Measurements from ENCODE around the gene MED29.

MED29 gene

DNA sequence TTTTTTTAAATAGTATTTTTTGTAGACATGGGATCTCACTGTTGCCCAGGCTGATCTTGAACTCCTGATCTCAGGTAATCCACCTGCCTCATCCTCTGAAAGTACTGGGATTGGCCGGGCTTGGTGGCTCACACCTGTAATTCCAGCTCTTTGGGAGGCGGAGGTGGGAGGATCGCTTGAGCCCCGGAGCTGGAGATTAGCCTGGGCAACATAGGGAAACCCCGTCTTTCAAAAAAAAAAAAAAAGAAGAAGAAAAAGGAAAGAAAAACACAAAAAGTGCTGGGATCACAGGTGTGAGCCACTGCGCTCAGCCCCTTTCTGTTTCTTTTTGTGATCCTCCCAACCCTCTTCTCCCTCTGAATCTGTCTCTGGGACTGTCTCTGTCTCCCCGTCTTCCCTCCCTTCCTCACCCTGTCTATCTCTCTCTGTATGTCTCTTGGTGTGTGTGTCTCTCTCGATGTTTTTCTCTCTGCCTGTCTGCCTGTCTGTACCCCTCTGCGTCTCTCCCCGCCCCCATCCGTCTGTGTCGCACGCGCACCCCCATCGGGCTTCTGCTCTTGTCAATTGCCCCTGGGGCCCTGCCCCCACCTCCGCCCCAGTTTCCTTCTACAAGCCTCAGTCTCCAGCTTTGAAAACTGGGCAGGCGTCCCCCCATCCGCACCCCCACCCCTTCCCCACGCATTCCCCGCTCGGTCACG is 14.9 kb downstream of the MED29 start:
- Histone ChIP-seq H3K4me1 (ENCODE audit: control insufficient read depth in 2 of 2, insufficient read depth in 2 of 2, low read length in 2 of 2) (peaks cover 48 to 64% of the 10 kb centered on the region in 2 donors), H3K4me3 (ENCODE audit: low read length in 2 of 2) (peak overlapping the region; percentile 76 to 87), H3K9me3 (ENCODE audit: control insufficient read depth in 2 of 2, low read length in 2 of 2) (no peaks in the 10 kb centered on the region), H3K9ac (ENCODE audit: low read depth in 1 of 2, low read length in 2 of 2) (peak overlapping the region; percentile 90), H3K27me3 (ENCODE audit: control insufficient read depth in 2 of 2, insufficient read depth in 2 of 2, low read length in 2 of 2) (no peaks in the 10 kb centered on the region), H3K36me3 (ENCODE audit: control insufficient read depth in 2 of 2, insufficient read depth in 2 of 2, low read length in 2 of 2) (peaks cover 12 to 18% of the 10 kb centered on the region in 2 donors), H3K27ac (ENCODE audit: low read depth in 2 of 2, low read length in 2 of 2) (peak overlapping the region; percentile 97 to 100)

DNA sequence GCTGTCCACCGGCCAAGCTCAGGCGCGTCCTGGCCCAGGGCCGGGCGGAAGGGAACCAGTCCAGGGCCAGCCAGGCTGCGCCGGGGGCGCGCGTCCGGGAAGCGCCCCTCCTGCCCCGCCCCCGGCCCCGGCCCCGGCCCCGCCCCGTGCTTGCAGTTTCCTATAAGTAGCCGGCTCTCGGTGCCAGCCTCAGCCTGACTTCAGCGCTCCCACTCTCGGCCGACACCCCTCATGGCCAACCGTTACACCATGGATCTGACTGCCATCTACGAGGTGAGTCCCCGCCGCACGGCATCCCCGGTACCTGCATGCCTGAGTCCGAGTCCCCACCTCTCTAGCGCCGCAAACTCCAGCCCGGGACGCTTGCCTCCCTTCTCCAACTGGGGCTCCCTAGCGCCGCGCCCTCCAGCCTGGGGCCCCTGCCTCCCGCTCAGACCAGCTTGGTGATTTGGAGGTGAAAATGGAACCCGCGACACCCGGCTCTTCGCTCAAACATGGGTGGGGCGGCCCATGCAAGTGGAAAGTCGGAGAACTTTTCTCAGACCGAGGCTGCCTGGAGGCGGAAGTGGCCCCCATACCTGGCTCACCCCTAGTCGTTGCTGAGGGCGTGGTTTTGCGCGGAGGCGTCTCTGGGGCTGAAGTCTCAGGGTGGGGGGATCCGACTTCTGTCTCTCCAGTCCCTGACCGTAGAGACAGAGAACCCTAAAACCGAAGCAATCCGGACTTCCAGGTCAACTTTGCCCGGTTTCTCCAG is 15.7 kb downstream of the MED29 start, which contains the start of gene ZFP36:
Gene ZFP36 (plus strand): TSS at position 192 of the 754 bp plus-strand sequence. CDS start 58 bp downstream, at position 250.
- peaks cover 45 to 64% of the 10 kb centered on the region in 2 donors for H3K4me1 ChIP-seq (ENCODE audit: control insufficient read depth in 2 of 2, insufficient read depth in 2 of 2, low read length in 2 of 2)
- peak within 1 kb of the TSS; percentile 81 to 87 for H3K4me3 ChIP-seq (ENCODE audit: low read length in 2 of 2)
- H3K27me3 ChIP-seq (ENCODE audit: control insufficient read depth in 2 of 2, insufficient read depth in 2 of 2, low read length in 2 of 2), result no peaks in the 10 kb centered on the region
- H3K9me3 ChIP-seq (ENCODE audit: control insufficient read depth in 2 of 2, low read length in 2 of 2), result no peaks in the 10 kb centered on the region
- peaks cover 12 to 18% of the 10 kb centered on the region in 2 donors for H3K36me3 ChIP-seq (ENCODE audit: control insufficient read depth in 2 of 2, insufficient read depth in 2 of 2, low read length in 2 of 2)
- peak within 1 kb of the TSS; percentile 97 to 100 for H3K27ac ChIP-seq (ENCODE audit: low read depth in 2 of 2, low read length in 2 of 2)
- peak within 1 kb of the TSS; percentile 98 to 99 for H3K9ac ChIP-seq (ENCODE audit: low read depth in 1 of 2, low read length in 2 of 2)

DNA sequence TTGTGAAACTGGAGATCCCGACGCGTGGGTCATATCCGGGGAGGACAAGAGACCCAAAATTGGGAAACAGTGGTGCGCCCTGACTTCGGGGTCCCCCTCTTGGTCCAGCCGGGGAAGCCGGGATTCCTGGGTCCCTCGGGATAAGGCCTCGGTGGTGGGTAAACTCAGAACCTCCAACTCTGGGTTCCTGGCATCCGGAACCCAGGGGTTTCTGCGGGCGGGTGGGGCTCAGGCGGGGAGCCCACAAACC is 16.2 kb downstream of the MED29 start:
- H3K36me3 ChIP-seq (ENCODE audit: control insufficient read depth in 2 of 2, insufficient read depth in 2 of 2, low read length in 2 of 2), result peaks cover 12 to 18% of the 10 kb centered on the region in 2 donors
- no peaks in the 10 kb centered on the region for H3K9me3 ChIP-seq (ENCODE audit: control insufficient read depth in 2 of 2, low read length in 2 of 2)
- peak overlapping the region; percentile 81 to 87 for H3K4me3 ChIP-seq (ENCODE audit: low read length in 2 of 2)
- H3K9ac ChIP-seq (ENCODE audit: low read depth in 1 of 2, low read length in 2 of 2), result peak overlapping the region; percentile 98 to 99
- H3K4me1 ChIP-seq (ENCODE audit: control insufficient read depth in 2 of 2, insufficient read depth in 2 of 2, low read length in 2 of 2), result peaks cover 40 to 59% of the 10 kb centered on the region in 2 donors
- H3K27me3 ChIP-seq (ENCODE audit: control insufficient read depth in 2 of 2, insufficient read depth in 2 of 2, low read length in 2 of 2), result no peaks in the 10 kb centered on the region
- H3K27ac ChIP-seq (ENCODE audit: low read depth in 2 of 2, low read length in 2 of 2), result peak overlapping the region; percentile 97 to 100

DNA sequence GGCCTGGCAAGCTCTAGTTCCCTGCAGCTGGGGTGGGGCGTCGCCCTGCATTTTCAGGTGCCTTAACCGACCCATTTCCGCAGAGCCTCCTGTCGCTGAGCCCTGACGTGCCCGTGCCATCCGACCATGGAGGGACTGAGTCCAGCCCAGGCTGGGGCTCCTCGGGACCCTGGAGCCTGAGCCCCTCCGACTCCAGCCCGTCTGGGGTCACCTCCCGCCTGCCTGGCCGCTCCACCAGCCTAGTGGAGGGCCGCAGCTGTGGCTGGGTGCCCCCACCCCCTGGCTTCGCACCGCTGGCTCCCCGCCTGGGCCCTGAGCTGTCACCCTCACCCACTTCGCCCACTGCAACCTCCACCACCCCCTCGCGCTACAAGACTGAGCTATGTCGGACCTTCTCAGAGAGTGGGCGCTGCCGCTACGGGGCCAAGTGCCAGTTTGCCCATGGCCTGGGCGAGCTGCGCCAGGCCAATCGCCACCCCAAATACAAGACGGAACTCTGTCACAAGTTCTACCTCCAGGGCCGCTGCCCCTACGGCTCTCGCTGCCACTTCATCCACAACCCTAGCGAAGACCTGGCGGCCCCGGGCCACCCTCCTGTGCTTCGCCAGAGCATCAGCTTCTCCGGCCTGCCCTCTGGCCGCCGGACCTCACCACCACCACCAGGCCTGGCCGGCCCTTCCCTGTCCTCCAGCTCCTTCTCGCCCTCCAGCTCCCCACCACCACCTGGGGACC is 16.6 kb downstream of the MED29 start:
- Histone ChIP-seq H3K27me3 (ENCODE audit: control insufficient read depth in 2 of 2, insufficient read depth in 2 of 2, low read length in 2 of 2) (peaks cover 0 to 1% of the 10 kb centered on the region in 2 donors), H3K4me1 (ENCODE audit: control insufficient read depth in 2 of 2, insufficient read depth in 2 of 2, low read length in 2 of 2) (peaks cover 38 to 57% of the 10 kb centered on the region in 2 donors), H3K4me3 (ENCODE audit: low read length in 2 of 2) (peak overlapping the region; percentile 81 to 87), H3K27ac (ENCODE audit: low read depth in 2 of 2, low read length in 2 of 2) (peak overlapping the region; percentile 97 to 100), H3K9me3 (ENCODE audit: control insufficient read depth in 2 of 2, low read length in 2 of 2) (no peaks in the 10 kb centered on the region), H3K36me3 (ENCODE audit: control insufficient read depth in 2 of 2, insufficient read depth in 2 of 2, low read length in 2 of 2) (peaks cover 12 to 18% of the 10 kb centered on the region in 2 donors), H3K9ac (ENCODE audit: low read depth in 1 of 2, low read length in 2 of 2) (peak overlapping the region; percentile 98 to 99)

DNA sequence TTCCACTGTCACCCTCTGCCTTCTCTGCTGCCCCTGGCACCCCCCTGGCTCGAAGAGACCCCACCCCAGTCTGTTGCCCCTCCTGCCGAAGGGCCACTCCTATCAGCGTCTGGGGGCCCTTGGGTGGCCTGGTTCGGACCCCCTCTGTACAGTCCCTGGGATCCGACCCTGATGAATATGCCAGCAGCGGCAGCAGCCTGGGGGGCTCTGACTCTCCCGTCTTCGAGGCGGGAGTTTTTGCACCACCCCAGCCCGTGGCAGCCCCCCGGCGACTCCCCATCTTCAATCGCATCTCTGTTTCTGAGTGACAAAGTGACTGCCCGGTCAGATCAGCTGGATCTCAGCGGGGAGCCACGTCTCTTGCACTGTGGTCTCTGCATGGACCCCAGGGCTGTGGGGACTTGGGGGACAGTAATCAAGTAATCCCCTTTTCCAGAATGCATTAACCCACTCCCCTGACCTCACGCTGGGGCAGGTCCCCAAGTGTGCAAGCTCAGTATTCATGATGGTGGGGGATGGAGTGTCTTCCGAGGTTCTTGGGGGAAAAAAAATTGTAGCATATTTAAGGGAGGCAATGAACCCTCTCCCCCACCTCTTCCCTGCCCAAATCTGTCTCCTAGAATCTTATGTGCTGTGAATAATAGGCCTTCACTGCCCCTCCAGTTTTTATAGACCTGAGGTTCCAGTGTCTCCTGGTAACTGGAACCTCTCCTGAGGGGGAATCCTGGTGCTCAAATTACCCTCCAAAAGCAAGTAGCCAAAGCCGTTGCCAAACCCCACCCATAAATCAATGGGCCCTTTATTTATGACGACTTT is 17.4 kb downstream of the MED29 start:
- peak overlapping the region; percentile 97 to 100 for H3K27ac ChIP-seq (ENCODE audit: low read depth in 2 of 2, low read length in 2 of 2)
- H3K9ac ChIP-seq (ENCODE audit: low read depth in 1 of 2, low read length in 2 of 2), result peak overlapping the region; percentile 98 to 99
- H3K27me3 ChIP-seq (ENCODE audit: control insufficient read depth in 2 of 2, insufficient read depth in 2 of 2, low read length in 2 of 2), result peaks cover 1 to 4% of the 10 kb centered on the region in 2 donors
- peaks cover 12 to 18% of the 10 kb centered on the region in 2 donors for H3K36me3 ChIP-seq (ENCODE audit: control insufficient read depth in 2 of 2, insufficient read depth in 2 of 2, low read length in 2 of 2)
- H3K4me1 ChIP-seq (ENCODE audit: control insufficient read depth in 2 of 2, insufficient read depth in 2 of 2, low read length in 2 of 2), result peaks cover 35 to 52% of the 10 kb centered on the region in 2 donors
- H3K4me3 ChIP-seq (ENCODE audit: low read length in 2 of 2), result peak overlapping the region; percentile 81 to 87
- no peaks in the 10 kb centered on the region for H3K9me3 ChIP-seq (ENCODE audit: control insufficient read depth in 2 of 2, low read length in 2 of 2)

DNA sequence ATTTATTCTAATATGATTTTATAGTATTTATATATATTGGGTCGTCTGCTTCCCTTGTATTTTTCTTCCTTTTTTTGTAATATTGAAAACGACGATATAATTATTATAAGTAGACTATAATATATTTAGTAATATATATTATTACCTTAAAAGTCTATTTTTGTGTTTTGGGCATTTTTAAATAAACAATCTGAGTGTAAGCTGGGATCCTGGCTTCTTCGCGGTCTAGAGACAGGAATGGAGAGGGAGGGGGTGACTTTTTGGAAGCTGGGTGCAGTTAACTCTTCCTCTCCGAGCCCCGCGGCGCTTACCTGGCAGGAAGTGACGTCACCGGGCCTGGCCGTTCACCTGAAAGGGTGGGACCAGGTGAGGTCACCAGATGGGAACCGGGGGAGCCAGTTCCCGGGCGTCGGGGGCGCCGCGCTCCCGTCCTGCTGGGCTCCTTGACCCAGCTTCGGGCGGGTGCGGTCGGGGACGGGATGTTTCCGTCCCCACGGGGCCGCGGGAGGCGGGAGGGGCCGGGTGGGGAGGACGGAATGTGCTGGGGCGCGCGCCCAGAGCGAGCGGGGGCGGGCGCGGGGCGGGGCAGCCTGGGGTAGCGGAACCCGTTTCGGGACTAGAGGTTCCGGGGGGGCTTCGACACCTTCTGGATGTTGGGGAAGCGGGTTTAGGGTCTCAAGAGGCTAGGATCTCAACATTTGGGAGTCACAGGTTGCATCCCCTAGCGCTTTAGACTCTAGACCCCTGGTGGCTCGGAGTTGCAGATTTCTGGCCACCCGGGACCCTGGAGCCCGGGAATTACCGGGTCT is 18.2 kb downstream of the MED29 start:
- Histone ChIP-seq H3K9ac (ENCODE audit: low read depth in 1 of 2, low read length in 2 of 2) (peak overlapping the region; percentile 98 to 99), H3K27ac (ENCODE audit: low read depth in 2 of 2, low read length in 2 of 2) (peak overlapping the region; percentile 97 to 100)

DNA sequence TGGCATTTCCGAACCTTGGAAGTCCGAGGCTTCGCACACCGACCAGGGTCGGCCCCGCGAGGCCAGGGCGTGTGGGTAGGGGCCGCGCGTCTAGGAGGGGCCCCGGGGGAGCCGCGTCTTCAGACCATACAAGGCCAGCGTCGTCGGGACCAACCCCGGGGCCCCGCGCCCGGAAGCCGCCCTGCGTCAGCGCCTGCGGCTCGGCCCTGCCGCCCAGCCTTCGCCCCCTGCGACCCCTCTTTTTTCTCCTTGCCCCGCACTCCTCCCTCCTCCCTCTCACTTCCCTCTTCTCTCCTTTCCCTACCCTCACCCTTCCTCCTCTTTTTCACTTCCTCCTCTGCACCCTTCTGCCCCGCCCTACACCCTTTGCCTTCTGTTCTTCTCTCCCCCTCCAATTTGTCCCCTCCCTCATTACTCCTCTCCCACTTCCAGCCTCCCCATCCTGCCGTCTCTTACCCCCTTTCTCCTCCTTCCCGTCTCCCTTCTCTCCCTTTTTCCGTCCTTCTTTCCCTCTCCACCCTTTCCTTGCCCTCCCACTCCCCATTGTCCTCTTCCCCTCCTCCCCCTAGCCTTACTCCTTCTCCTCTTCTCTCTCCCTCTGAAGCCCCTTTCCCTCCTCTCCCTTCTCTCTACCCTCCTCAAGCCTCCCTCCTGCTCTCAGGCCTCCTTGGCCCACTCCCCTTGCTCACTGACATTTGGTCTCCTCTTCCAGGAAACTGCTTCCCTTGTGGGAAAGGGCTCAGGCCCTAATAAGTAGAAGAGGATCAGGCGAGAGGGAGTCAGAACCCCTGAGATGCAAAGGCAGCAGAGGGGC is 19.0 kb downstream of the MED29 start:
- Histone ChIP-seq H3K36me3 (ENCODE audit: control insufficient read depth in 2 of 2, insufficient read depth in 2 of 2, low read length in 2 of 2) (peaks cover 12 to 18% of the 10 kb centered on the region in 2 donors), H3K27me3 (ENCODE audit: control insufficient read depth in 2 of 2, insufficient read depth in 2 of 2, low read length in 2 of 2) (peaks cover 2 to 7% of the 10 kb centered on the region in 2 donors), H3K4me3 (ENCODE audit: low read length in 2 of 2) (peak overlapping the region; percentile 73 to 83), H3K9ac (ENCODE audit: low read depth in 1 of 2, low read length in 2 of 2) (peak overlapping the region; percentile 98), H3K27ac (ENCODE audit: low read depth in 2 of 2, low read length in 2 of 2) (peak overlapping the region; percentile 97 to 100), H3K4me1 (ENCODE audit: control insufficient read depth in 2 of 2, insufficient read depth in 2 of 2, low read length in 2 of 2) (peaks cover 35 to 41% of the 10 kb centered on the region in 2 donors), H3K9me3 (ENCODE audit: control insufficient read depth in 2 of 2, low read length in 2 of 2) (no peaks in the 10 kb centered on the region)

More for the DNA sequence above, 18.2 kb downstream of the MED29 start:
- Histone ChIP-seq H3K9me3 (ENCODE audit: control insufficient read depth in 2 of 2, low read length in 2 of 2) (no peaks in the 10 kb centered on the region), H3K4me3 (ENCODE audit: low read length in 2 of 2) (peak overlapping the region; percentile 81 to 87), H3K4me1 (ENCODE audit: control insufficient read depth in 2 of 2, insufficient read depth in 2 of 2, low read length in 2 of 2) (peaks cover 33 to 48% of the 10 kb centered on the region in 2 donors), H3K27me3 (ENCODE audit: control insufficient read depth in 2 of 2, insufficient read depth in 2 of 2, low read length in 2 of 2) (peaks cover 2 to 7% of the 10 kb centered on the region in 2 donors), H3K36me3 (ENCODE audit: control insufficient read depth in 2 of 2, insufficient read depth in 2 of 2, low read length in 2 of 2) (peaks cover 12 to 18% of the 10 kb centered on the region in 2 donors)

DNA sequence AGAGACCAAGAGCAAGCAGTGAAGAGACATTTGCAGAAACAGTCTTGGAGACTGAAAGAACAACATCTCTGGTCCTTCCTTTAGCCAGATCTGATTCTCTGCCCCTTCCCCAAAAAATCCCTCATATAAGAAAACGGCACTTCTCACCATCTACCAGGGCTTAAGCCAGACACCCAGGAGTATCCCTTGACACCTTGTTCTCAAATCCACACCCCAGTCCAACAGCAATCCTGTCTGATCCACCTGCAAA is 19.6 kb downstream of the MED29 start:
- H3K9me3 ChIP-seq (ENCODE audit: control insufficient read depth in 2 of 2, low read length in 2 of 2), result no peaks in the 10 kb centered on the region
- H3K27ac ChIP-seq (ENCODE audit: low read depth in 2 of 2, low read length in 2 of 2), result peak overlapping the region; percentile 97 to 100
- peak overlapping the region; percentile 73 to 83 for H3K4me3 ChIP-seq (ENCODE audit: low read length in 2 of 2)
- H3K9ac ChIP-seq (ENCODE audit: low read depth in 1 of 2, low read length in 2 of 2), result peak overlapping the region; percentile 98
- peaks cover 30 to 36% of the 10 kb centered on the region in 2 donors for H3K4me1 ChIP-seq (ENCODE audit: control insufficient read depth in 2 of 2, insufficient read depth in 2 of 2, low read length in 2 of 2)
- peaks cover 2 to 7% of the 10 kb centered on the region in 2 donors for H3K27me3 ChIP-seq (ENCODE audit: control insufficient read depth in 2 of 2, insufficient read depth in 2 of 2, low read length in 2 of 2)
- H3K36me3 ChIP-seq (ENCODE audit: control insufficient read depth in 2 of 2, insufficient read depth in 2 of 2, low read length in 2 of 2), result peaks cover 12 to 18% of the 10 kb centered on the region in 2 donors
